Thyroid gland (tissue), 4 donors: Measurements from ENCODE around the gene FDXR. TPM values are rescaled to one million over a fixed set of nuclear protein-coding genes. Genes with fewer than 3 reads are reported as not detected.

ENCODE experiments used
- DNase-seq, 2 donors: peaks; one replicate each; pipeline ENCODE4 v3.0.0-alpha.2; 2019
- H3K27ac ChIP-seq, 3 donors: fragments of 200-600 bp; sonication (generic); 1 replicate in 2 of 3; 2 replicates in 1 of 3; pipeline ENCODE4 v1.5.1; 2016 to 2019; ENCODE audit warnings: mild to moderate bottlenecking in 1 of 3, moderate library complexity in 1 of 3
- H3K27me3 ChIP-seq: fragments of 200-600 bp; sonication (generic); one replicate; pipeline ENCODE4 v1.5.1; 2019
- H3K36me3 ChIP-seq, 2 donors: fragments of 200-600 bp; sonication (generic); one replicate each; pipeline ENCODE4 v1.5.1; 2016 to 2019
- H3K4me1 ChIP-seq, 2 donors: fragments of 200-600 bp; sonication (generic); one replicate each; pipeline ENCODE4 v1.5.1; 2017 to 2019
- H3K4me3 ChIP-seq, 3 donors: fragments of 200-600 bp; sonication (generic); replicated peaks in 1 of 3; 1 replicate in 2 of 3; 2 replicates in 1 of 3; pipeline ENCODE4 v1.5.1; 2016; ENCODE audit warnings: mild to moderate bottlenecking in 1 of 3
- H3K9me3 ChIP-seq: fragments of 200-600 bp; sonication (generic); one replicate; pipeline ENCODE4 v1.5.1; 2017
- CTCF ChIP-seq, 6 experiments: fragments of 200-600 bp in 3 of 6; fragments of 450-650 bp in 3 of 6; sonication (generic) in 3 of 6; IDR thresholded peaks; one replicate each; pipeline ENCODE4 v1.5.1; 2016 to 2019; ENCODE audit warnings: antibody characterized with exemption in 6 of 6, mild to moderate bottlenecking in 2 of 6, inconsistent platforms in 1 of 6, moderate library complexity in 1 of 6
- POLR2A ChIP-seq, 2 donors: fragments of 450-650 bp; IDR thresholded peaks; one replicate each; pipeline ENCODE4 v1.6.1; 2017; ENCODE audit warnings: antibody characterized with exemption in 2 of 2, mild to moderate bottlenecking in 2 of 2, moderate library complexity in 1 of 2
- WGBS, 2 donors: methylation state at CpG; one replicate each; pipeline ENCODE4 v1.1.5; 2017; 5-methylcytosine and 5-hydroxymethylcytosine counted together
- intact Hi-C: fragments of 100-400 bp; cut with DNase I; formaldehyde crosslinking; loops from one replicate; pipeline ENCODE4 v1.15.1; 2023
- total RNA-seq, 4 donors: library from RNA; depleted of rRNA; stranded (reverse); fragments of >200 nt; gene quantifications; one replicate each; pipeline ENCODE4 v1.2.3, GENCODE V29; 2016

Gene FDXR
- total RNA-seq, 4 donors from 2014 or later, result 5.9 to 18.6 (median 10.2) TPM

DNA sequence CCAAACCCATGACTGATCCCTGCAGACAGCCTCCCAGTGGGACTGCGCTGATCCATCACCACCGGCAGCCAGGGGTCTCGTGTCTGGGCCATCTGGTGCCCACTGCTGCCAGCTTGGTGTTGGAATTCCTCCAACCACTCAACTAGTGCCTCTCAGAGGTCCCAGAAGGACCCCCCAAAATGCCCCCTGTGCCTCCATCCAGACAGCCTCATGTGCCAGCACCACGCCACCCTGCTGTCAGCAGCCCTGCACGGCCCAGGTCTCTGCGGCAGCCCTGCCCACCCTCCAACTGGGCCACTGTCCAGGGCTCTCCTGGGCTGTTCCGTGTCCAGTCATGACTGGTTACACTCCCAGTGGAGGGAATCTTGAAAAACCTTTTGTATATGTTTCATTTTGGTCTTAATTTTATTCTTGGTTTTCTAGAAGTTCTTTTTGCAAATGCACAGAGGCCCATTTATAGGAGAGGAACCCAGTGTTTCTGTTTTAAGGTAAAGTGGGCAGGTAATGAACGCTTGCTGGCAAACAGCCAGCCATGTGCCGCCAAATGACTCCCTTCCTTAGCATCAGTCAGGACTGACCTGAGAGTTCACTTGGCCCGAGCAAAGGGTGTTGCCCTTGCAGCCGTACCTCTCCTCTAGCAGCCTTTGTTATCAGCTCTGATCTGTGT lies 47.7 kb downstream of the FDXR start:
- H3K36me3 ChIP-seq, result no peaks in the 10 kb centered on the region
- H3K27me3 ChIP-seq, result no peaks in the 10 kb centered on the region
- H3K4me1 ChIP-seq, result peaks cover 57 to 81% of the 10 kb centered on the region in 2 donors
- intact Hi-C loops, result no loop called here
- no peaks in the 10 kb centered on the region for H3K9me3 ChIP-seq
- WGBS, 2 donors, result 50 to 68% methylated on average over 10 to 11 of the region's 11 CpGs
- H3K4me3 ChIP-seq, result no peak overlapping the region
- peak; percentile 81 to 87 for DNase-seq
- H3K27ac ChIP-seq, result peak overlapping the region in 1 of 3 donors; percentile 75
- peak in 2 of 6 experiments; percentile 3 to 17 for TF ChIP-seq CTCF (IDR thresholded peaks at IDR 0.05)
- no peak for TF ChIP-seq POLR2A (IDR thresholded peaks at IDR 0.05)

GRCh38 chr17:74822939-74823367 lies 49.8 kb downstream of the FDXR start:
- peak overlapping the region; percentile 12 to 48 (median 14) for H3K27ac ChIP-seq
- H3K36me3 ChIP-seq, result no peaks in the 10 kb centered on the region
- TF ChIP-seq POLR2A (IDR thresholded peaks at IDR 0.05) (no peak), CTCF (IDR thresholded peaks at IDR 0.05) (no peak)
- peaks cover 46 to 64% of the 10 kb centered on the region in 2 donors for H3K4me1 ChIP-seq
- H3K27me3 ChIP-seq, result no peaks in the 10 kb centered on the region
- DNase-seq, result no peak
- 66 to 72% methylated on average over 12 of the region's 12 CpGs for WGBS, 2 donors
- intact Hi-C loops, result no loop called here
- H3K9me3 ChIP-seq, result no peaks in the 10 kb centered on the region
- H3K4me3 ChIP-seq, result no peak overlapping the region

DNA sequence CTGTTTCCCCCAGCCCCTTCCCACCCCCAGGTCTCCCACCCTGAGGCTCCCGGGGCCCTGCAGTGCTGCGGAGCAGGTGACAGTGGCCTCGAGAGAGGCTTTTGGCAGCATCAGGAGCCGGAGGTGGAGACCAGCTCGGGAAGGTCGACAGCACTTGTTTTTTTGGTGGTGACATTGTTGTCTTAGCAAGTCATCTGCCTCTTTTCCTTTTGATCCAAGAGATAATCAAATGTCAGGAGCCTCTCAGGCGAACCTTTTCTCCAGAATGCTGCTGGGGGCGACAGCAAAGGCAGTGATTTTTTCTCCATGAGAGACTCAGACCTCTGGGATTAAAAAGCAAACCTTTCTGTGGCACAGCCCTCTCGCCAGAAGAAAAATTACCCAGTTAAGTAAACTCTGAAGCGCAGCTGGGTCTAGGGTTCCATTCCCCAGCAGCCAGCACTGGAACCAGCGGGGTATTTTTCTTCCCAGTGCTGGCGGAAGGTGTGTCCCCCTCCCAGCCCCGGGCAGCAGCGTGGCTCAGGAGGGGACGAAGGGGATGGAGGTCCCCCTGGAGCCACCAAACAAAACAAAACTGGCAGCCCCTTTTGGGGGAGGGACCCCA lies 50.4 kb downstream of the FDXR start:
- H3K27ac ChIP-seq, result peak overlapping the region; percentile 12 to 48 (median 14)
- intact Hi-C loops, result no loop called here
- 60 to 68% methylated on average over 11 to 15 of the region's 15 CpGs for WGBS, 2 donors

DNA sequence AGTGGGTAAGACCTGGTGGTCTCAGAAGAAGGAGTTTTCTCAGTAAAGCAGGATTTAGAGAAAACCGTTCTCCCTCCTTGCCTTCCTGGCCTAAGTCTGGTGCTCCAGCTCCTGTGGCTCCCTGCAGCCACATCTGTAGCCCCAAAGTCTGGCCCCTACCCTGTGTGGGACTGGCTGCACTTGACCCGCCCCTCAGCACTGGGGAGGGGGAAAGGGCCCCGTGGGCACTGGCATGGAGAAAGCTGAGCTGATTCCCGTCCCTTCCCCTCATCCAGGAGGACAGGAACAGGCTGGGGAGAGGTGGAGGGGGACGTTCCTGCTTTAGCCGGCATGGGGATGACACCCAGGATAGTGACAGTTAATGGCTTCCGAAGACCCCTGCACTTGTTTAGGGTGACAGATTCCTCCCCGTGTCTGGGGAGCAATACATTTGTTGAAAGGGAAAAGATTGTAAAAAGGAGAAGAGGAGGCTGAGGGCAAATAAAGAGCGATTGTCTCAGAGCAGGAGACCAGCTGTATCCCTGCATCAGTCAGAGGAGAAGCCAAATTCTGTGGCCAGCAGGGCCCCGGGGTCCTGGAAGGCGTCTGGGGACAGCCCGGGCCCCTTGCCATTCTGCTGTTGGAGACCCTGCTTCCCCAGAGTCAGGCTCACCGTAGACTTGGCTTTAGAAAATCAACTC lies 51.0 kb downstream of the FDXR start:
- no peak for TF ChIP-seq POLR2A (IDR thresholded peaks at IDR 0.05)
- TF ChIP-seq CTCF (IDR thresholded peaks at IDR 0.05), result no peak
- no peak for DNase-seq
- no peaks in the 10 kb centered on the region for H3K9me3 ChIP-seq
- H3K27ac ChIP-seq, result peak overlapping the region in 1 of 3 donors; percentile 14
- H3K36me3 ChIP-seq, result no peaks in the 10 kb centered on the region
- intact Hi-C loops, result no loop called here
- no peak overlapping the region for H3K4me3 ChIP-seq
- H3K4me1 ChIP-seq, result peaks cover 42 to 68% of the 10 kb centered on the region in 2 donors
- H3K27me3 ChIP-seq, result no peaks in the 10 kb centered on the region
- WGBS, 2 donors, result 86 to 89% methylated on average over 12 to 13 of the region's 13 CpGs

More for the DNA sequence above, 50.4 kb downstream of the FDXR start:
- Histone ChIP-seq H3K4me1 (peaks cover 46 to 67% of the 10 kb centered on the region in 2 donors), H3K9me3 (no peaks in the 10 kb centered on the region), H3K27me3 (no peaks in the 10 kb centered on the region), H3K4me3 (no peak overlapping the region), H3K36me3 (no peaks in the 10 kb centered on the region)
- TF ChIP-seq CTCF (IDR thresholded peaks at IDR 0.05), result no peak
- TF ChIP-seq POLR2A (IDR thresholded peaks at IDR 0.05), result no peak
- peak in 1 of 2 donors; percentile 45 for DNase-seq
